Nucleus accumbens (tissue), 56 donors: ENCODE measurements around the gene TUBE1.
"Not testable (repeated sequence)": the region's sequence is repeated elsewhere in the genome, so short reads cannot be mapped to it uniquely, and the experiment has no call there.

Experiments used
- DNase-seq, 56 donors: peaks; one replicate each; lab custom pipeline; 2025; lab: John Stamatoyannopoulos, UW

Gene TUBE1

GRCh38 chr6:112065426-112065986 is 21.8 kb downstream of the TUBE1 start:
- DNase-seq: no peak

GRCh38 chr6:112062966-112063365 is 24.3 kb downstream of the TUBE1 start:
- DNase-seq: no peak

- no peak for DNase-seq
These were observed 25.7 kb downstream of the TUBE1 start for GRCh38 chr6:112061605-112062004.

- no peak for DNase-seq
These were observed 28.8 kb downstream of the TUBE1 start for GRCh38 chr6:112058243-112059032.

GRCh38 chr6:112054555-112055190 is 32.6 kb downstream of the TUBE1 start:
- DNase-seq: no peak

GRCh38 chr6:112054001-112054400 is 33.3 kb downstream of the TUBE1 start, which contains the start of gene CCN6:
Gene CCN6 (plus strand): TSS chr6:112054104. CDS start chr6:112054358, 254 bp downstream.
- peak in 2 of 56 donors; percentile 10 to 12 for DNase-seq

- not testable (repeated sequence) for DNase-seq
These were observed 36.0 kb downstream of the TUBE1 start for GRCh38 chr6:112051251-112051740.

GRCh38 chr6:112050429-112050828 is 36.9 kb downstream of the TUBE1 start:
- no peak for DNase-seq

GRCh38 chr6:112049996-112050395 is 37.3 kb downstream of the TUBE1 start:
- no peak for DNase-seq

GRCh38 chr6:112049026-112049799 is 38.1 kb downstream of the TUBE1 start:
- DNase-seq: no peak

GRCh38 chr6:112047523-112047922 is 39.8 kb downstream of the TUBE1 start:
- not testable (repeated sequence) for DNase-seq

GRCh38 chr6:112044856-112045255 is 42.4 kb downstream of the TUBE1 start:
- DNase-seq: no peak

GRCh38 chr6:112044196-112044595 is 43.1 kb downstream of the TUBE1 start:
- DNase-seq: no peak

GRCh38 chr6:112043032-112044007 is 44.0 kb downstream of the TUBE1 start:
- peak; percentile 34 to 95 (median 78) for DNase-seq

GRCh38 chr6:112041535-112041934 is 45.7 kb downstream of the TUBE1 start:
- no peak for DNase-seq

GRCh38 chr6:112040956-112041355 is 46.3 kb downstream of the TUBE1 start:
- no peak for DNase-seq

- DNase-seq: no peak
These were observed 47.9 kb downstream of the TUBE1 start for GRCh38 chr6:112039431-112039770.

GRCh38 chr6:112038756-112039430 is 48.4 kb downstream of the TUBE1 start:
- DNase-seq: no peak

GRCh38 chr6:112038268-112038667 is 49.0 kb downstream of the TUBE1 start:
- peak in 3 of 56 donors; percentile 12 to 51 (median 29) for DNase-seq
